Activated CD4-positive, alpha-beta T cell treated with anti-CD3 and anti-CD28 coated beads for 36 hours (primary cell): ENCODE data around the gene HIVEP3. TPM values are rescaled to one million over a fixed set of nuclear protein-coding genes. Genes with fewer than 3 reads are reported as not detected.

Source experiments
- ATAC-seq: fragments of 200-7000 bp; cut with Tn5 transposase; one replicate; pipeline ENCODE4 v1.10.0; 2021; ENCODE audit warnings: mild to moderate bottlenecking, moderate library complexity
- CTCF ChIA-PET: fragments of 350-600 bp; sonication (Branson Sonifier 250); formaldehyde crosslinking; loops from one replicate; lab custom pipeline; 2021; ENCODE audit warnings: antibody characterized with exemption; lab: Charles Lee
- POLR2A ChIA-PET: fragments of 350-600 bp; sonication (Branson Sonifier 250); formaldehyde crosslinking; loops from one replicate; lab custom pipeline; 2021; ENCODE audit warnings: antibody characterized with exemption, inconsistent platforms; lab: Charles Lee
- DNase-seq: peaks from one replicate; pipeline ENCODE4 v3.0.0-alpha.2; 2020
- H3K27ac Mint-ChIP-seq: one replicate; pipeline ENCODE4 v1.8.0; 2021; ENCODE audit warnings: mixed read lengths
- H3K27me3 Mint-ChIP-seq: one replicate; pipeline ENCODE4 v1.8.0; 2021; ENCODE audit warnings: mixed read lengths
- H3K36me3 Mint-ChIP-seq: one replicate; pipeline ENCODE4 v1.8.0; 2021; ENCODE audit warnings: low read depth, mixed read lengths
- H3K4me1 Mint-ChIP-seq: one replicate; pipeline ENCODE4 v1.8.0; 2021; ENCODE audit warnings: mixed read lengths
- H3K4me3 Mint-ChIP-seq: one replicate; pipeline ENCODE4 v1.8.0; 2021; ENCODE audit warnings: mild to moderate bottlenecking, moderate library complexity, mixed read lengths
- H3K9me3 Mint-ChIP-seq: one replicate; pipeline ENCODE4 v1.8.0; 2021; ENCODE audit warnings: low read depth, mixed read lengths
- intact Hi-C, 2 experiments: fragments of 100-400 bp; cut with DNase I in 1 of 2; cut with micrococcal nuclease in 1 of 2; formaldehyde crosslinking; loops; one replicate each; pipeline versions ENCODE4 v1.14.2 to v1.15.1; 2022 to 2024; cut with DNase I, micrococcal nuclease
- total RNA-seq, 2 experiments: library from RNA; stranded (reverse); gene quantifications; one replicate each; pipeline ENCODE4 v1.2.3, GENCODE V29; 2021

Gene HIVEP3
- total RNA-seq, 2 experiments from 2014 or later, result 29.4 to 39.6 TPM

DNA sequence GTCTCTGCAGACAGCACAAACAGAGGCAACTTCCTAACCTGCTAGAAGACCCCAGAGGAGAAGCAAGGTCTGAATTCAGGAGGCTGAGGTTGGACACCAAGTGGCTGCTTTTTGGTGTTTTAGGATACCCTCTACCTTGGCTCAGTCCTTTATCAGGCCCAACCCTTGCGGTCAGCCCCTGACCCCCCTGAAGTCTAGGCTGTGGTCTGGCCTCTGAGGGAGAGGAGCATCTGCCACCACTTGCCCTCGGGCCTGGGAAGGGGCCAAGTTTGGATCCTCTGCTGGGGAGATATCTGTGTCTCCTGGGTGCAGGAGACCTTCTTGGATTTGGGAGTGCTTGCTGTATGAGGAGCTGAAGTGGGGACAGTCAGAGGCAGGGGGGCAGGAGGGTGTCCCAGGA is 455.2 kb downstream of the HIVEP3 start:
- ATAC-seq, result no peak
- POLR2A ChIA-PET, result no interaction called here

DNA sequence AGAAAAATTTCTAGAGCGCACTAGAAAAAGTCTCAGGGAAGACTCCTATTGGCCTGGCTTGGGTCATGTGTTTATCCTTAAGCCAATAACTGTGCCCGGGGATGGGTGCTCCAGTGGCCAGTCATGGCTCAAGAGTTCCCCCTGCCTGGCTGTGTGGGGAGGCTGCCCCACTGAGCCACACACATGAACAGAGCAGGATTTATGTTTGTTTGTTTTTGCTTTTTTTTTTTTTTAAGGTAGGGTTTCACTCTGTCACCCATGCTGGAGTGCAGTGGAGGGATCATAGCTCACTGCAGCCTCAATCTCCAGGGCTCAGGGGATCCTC is 456.1 kb downstream of the HIVEP3 start:
- Mint-ChIP-seq H3K27me3 (no peaks in the 10 kb centered on the region), H3K36me3 (no peaks in the 10 kb centered on the region), H3K27ac (no peak overlapping the region), H3K4me3 (no peak overlapping the region), H3K4me1 (no peaks in the 10 kb centered on the region), H3K9me3 (no peaks in the 10 kb centered on the region)
- intact Hi-C loops, result no loop called here
- ATAC-seq (no peak), DNase-seq (no peak)
- CTCF ChIA-PET, result interaction anchor here (0.6 to 0.8 kb wide), 2 partner anchors 19 to 711 kb away, joined by 3 read pairs; no protein-coding TSS in a partner anchor
- POLR2A ChIA-PET, result no interaction called here

More for the DNA sequence above, 455.2 kb downstream of the HIVEP3 start:
- CTCF ChIA-PET, result interaction anchor here (0.6 to 0.8 kb wide), 3 partner anchors 20 to 248 kb away, joined by 3 to 4 read pairs (median 3); no protein-coding TSS in a partner anchor
- Mint-ChIP-seq H3K4me3 (no peak overlapping the region), H3K27me3 (no peaks in the 10 kb centered on the region), H3K4me1 (no peaks in the 10 kb centered on the region), H3K36me3 (no peaks in the 10 kb centered on the region), H3K27ac (no peak overlapping the region), H3K9me3 (no peaks in the 10 kb centered on the region)
- intact Hi-C loops, result no loop called here
- no peak for DNase-seq

DNA sequence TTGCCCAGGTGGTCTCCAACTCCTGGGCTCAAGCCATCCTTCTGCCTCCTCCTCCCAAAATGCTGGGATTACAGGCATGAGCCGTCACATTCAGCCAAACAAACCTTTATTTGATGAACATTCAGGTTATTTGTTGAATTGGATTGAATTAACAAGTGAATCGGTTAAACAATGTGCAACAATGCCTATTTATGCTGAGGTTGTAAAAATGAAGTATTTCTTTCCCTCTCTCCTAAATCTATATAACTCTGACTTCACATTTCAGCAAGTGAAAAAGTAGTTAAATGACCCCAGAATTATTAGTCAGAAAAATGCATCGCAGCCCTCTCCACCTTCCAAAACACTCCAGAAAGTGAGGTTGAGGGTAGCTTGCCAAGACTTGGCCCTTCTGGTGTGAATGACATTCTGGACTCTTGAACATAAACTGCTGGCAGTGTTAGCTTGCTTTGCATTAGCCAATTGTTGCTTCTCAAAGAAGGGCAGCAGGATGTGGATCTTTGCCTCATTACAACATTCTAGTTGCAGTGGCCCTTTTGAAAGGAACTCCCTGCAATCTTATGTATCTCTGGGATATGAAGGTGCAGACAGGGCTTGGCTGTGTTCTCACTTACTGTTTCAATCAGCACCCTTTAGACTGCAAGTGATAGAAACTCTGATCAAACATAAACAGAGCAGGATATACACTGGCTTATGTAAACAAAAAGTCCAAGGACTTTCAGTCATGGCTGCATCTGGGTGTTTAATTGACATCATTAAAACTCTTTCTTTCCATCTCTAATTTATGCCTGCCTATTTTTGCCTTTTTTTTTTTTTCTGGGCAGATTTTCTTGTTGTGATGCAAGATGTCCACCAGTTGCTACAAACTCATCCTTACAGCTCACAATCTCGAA is 456.7 kb downstream of the HIVEP3 start:
- intact Hi-C loops, result no loop called here
- CTCF ChIA-PET, result no interaction called here
- no peak for DNase-seq
- no peak for ATAC-seq
- H3K27ac Mint-ChIP-seq, result no peak overlapping the region
- H3K36me3 Mint-ChIP-seq, result no peaks in the 10 kb centered on the region
- no peaks in the 10 kb centered on the region for H3K9me3 Mint-ChIP-seq
- H3K27me3 Mint-ChIP-seq, result no peaks in the 10 kb centered on the region
- H3K4me1 Mint-ChIP-seq, result no peaks in the 10 kb centered on the region
- POLR2A ChIA-PET, result no interaction called here
- no peak overlapping the region for H3K4me3 Mint-ChIP-seq

- H3K27me3 Mint-ChIP-seq, result no peaks in the 10 kb centered on the region
- H3K4me1 Mint-ChIP-seq, result no peaks in the 10 kb centered on the region
- no peaks in the 10 kb centered on the region for H3K9me3 Mint-ChIP-seq
- ATAC-seq (no peak), DNase-seq (no peak)
- H3K4me3 Mint-ChIP-seq, result no peak overlapping the region
- intact Hi-C loops, result no loop called here
- H3K27ac Mint-ChIP-seq, result no peak overlapping the region
- ChIA-PET POLR2A (no interaction called here), CTCF (no interaction called here)
- H3K36me3 Mint-ChIP-seq, result no peaks in the 10 kb centered on the region
Measured at GRCh38 chr1:41456847-41457540, 461.7 kb downstream of the HIVEP3 start.

Other genes with a start within 250 kb of the HIVEP3 start
- not detected for gene GUCA2B, start 234.5 kb upstream of the HIVEP3 start, total RNA-seq
- not detected for gene GUCA2A, start 245.8 kb upstream of the HIVEP3 start, total RNA-seq